Body of pancreas (tissue), 4 donors: ENCODE data around the gene GM2A. TPM values are rescaled to one million over a fixed set of nuclear protein-coding genes. Genes with fewer than 3 reads are reported as not detected.

Experiments used
- ATAC-seq: fragments of 150-250 bp; one replicate; pipeline ENCODE4 v1.9.1; 2016
- DNase-seq, 4 donors: peaks; one replicate each; pipeline ENCODE4 v3.0.0-alpha.2; 2019
- H3K27ac ChIP-seq, 4 donors: fragments of 200-600 bp; sonication (generic); 1 replicate in 3 of 4; 2 replicates in 1 of 4; pipeline versions ENCODE4 v1.5.1 to v1.6.1; 2016 to 2019; ENCODE audit warnings: mild to moderate bottlenecking in 1 of 4, mixed read lengths in 1 of 4, moderate library complexity in 1 of 4
- H3K27me3 ChIP-seq, 2 donors: fragments of 200-600 bp; sonication (generic); one replicate each; pipeline ENCODE4 v1.6.0; 2016; ENCODE audit warnings: mild to moderate bottlenecking in 1 of 2
- H3K36me3 ChIP-seq, 2 donors: fragments of 200-600 bp; sonication (generic); replicated peaks in 1 of 2; 2 replicates each; pipeline ENCODE4 v1.5.1; 2016; ENCODE audit warnings: low read depth in 2 of 2; ENCODE audit not compliant: insufficient read depth in 1 of 2
- H3K4me1 ChIP-seq: fragments of 200-600 bp; sonication (generic); one replicate; pipeline ENCODE4 v1.6.0; 2016
- H3K4me3 ChIP-seq, 2 donors: fragments of 200-600 bp; sonication (generic); 1 replicate in 1 of 2; 2 replicates in 1 of 2; pipeline ENCODE4 v1.5.1; 2016 to 2019
- H3K9me3 ChIP-seq, 3 donors: fragments of 200-600 bp; sonication (generic); 1 replicate in 2 of 3; 2 replicates in 1 of 3; pipeline ENCODE4 v1.5.1; 2016
- POLR2A ChIP-seq, 3 donors: fragments of 450-650 bp; IDR thresholded peaks; one replicate each; pipeline ENCODE4 v1.6.1; 2016; ENCODE audit warnings: antibody characterized with exemption in 3 of 3, mild to moderate bottlenecking in 2 of 3
- WGBS, 2 donors: methylation state at CpG; one replicate each; pipeline ENCODE4 v1.1.5; 2017; 5-methylcytosine and 5-hydroxymethylcytosine counted together
- intact Hi-C: fragments of 100-400 bp; cut with DNase I; formaldehyde crosslinking; loops from one replicate; pipeline ENCODE4 v1.15.1; 2023
- total RNA-seq, 2 donors: library from RNA; depleted of rRNA; stranded (reverse); fragments of >200 nt; gene quantifications; one replicate each; pipeline ENCODE4 v1.1.0, GENCODE V29; 2016
- TF ChIP-seq, protein P1 (sequence below), 7 experiments: fragments of 450-650 bp in 4 of 7; fragments of 200-600 bp in 3 of 7; sonication (generic) in 3 of 7; IDR thresholded peaks; one replicate each; pipeline ENCODE4 v1.5.1; 2016 to 2019; ENCODE audit warnings: antibody characterized with exemption in 7 of 7

GM2A gene
- total RNA-seq, 2 donors from 2014 or later = 8.9 to 17.9 TPM

DNA sequence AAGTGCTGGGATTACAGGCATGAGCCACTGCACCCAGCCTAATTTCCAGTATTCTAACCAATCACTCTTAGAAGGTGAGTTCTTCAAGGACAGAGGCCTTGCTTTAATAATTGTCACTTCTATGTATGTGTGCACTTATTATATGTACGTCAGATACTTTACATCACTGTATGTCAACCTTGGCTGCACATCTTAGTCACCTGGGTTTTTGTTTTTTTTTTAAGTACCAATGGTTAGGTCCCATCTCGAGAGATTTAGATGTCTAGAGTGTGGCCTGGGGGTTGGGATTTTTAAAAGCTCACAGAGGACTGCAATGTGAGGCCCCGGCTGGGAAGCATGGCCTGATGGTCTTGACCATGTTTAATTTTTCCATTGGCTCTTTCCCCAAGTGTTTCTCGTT lies 9.9 kb upstream of the GM2A start:
- H3K36me3 ChIP-seq = no peaks in the 10 kb centered on the region
- H3K27me3 ChIP-seq = no peaks in the 10 kb centered on the region
- peaks cover 1% of the 10 kb centered on the region for H3K4me1 ChIP-seq
- TF ChIP-seq POLR2A (IDR thresholded peaks at IDR 0.05) = no peak
- TF ChIP-seq, protein P1, sequence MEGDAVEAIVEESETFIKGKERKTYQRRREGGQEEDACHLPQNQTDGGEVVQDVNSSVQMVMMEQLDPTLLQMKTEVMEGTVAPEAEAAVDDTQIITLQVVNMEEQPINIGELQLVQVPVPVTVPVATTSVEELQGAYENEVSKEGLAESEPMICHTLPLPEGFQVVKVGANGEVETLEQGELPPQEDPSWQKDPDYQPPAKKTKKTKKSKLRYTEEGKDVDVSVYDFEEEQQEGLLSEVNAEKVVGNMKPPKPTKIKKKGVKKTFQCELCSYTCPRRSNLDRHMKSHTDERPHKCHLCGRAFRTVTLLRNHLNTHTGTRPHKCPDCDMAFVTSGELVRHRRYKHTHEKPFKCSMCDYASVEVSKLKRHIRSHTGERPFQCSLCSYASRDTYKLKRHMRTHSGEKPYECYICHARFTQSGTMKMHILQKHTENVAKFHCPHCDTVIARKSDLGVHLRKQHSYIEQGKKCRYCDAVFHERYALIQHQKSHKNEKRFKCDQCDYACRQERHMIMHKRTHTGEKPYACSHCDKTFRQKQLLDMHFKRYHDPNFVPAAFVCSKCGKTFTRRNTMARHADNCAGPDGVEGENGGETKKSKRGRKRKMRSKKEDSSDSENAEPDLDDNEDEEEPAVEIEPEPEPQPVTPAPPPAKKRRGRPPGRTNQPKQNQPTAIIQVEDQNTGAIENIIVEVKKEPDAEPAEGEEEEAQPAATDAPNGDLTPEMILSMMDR (IDR thresholded peaks at IDR 0.05) = no peak
- DNase-seq (no peak), ATAC-seq (no peak)
- 86 to 87% methylated on average over 4 of the region's 4 CpGs for WGBS, 2 donors
- no peak overlapping the region for H3K4me3 ChIP-seq
- H3K9me3 ChIP-seq = no peaks in the 10 kb centered on the region
- intact Hi-C loops = no loop called here
- no peak overlapping the region for H3K27ac ChIP-seq

DNA sequence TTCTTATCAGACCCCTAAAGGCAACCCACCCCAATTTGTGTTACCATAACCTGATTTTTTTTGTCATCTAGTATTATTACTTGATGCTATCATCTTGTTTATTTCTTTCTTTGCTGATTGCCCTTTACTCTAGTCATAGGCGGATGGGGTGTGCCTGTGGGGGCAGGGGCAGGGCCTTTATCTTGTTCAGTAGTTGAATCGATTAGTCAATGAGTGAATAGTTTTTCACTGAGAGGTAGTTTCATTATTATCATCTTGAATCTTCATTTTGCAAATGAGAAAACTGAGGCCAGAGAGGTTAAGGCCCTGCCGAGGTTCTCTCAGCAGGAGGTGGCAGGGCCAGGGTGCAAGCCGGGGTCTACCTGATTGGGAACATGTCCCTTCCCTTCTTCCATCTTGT lies 9.4 kb upstream of the GM2A start:
- intact Hi-C loops = no loop called here
- H3K27me3 ChIP-seq = no peaks in the 10 kb centered on the region
- H3K27ac ChIP-seq = no peak overlapping the region
- H3K9me3 ChIP-seq = no peaks in the 10 kb centered on the region
- DNase-seq (no peak), ATAC-seq (no peak)
- no peaks in the 10 kb centered on the region for H3K36me3 ChIP-seq
- peaks cover 5% of the 10 kb centered on the region for H3K4me1 ChIP-seq
- TF ChIP-seq POLR2A (IDR thresholded peaks at IDR 0.05) = no peak
- TF ChIP-seq, protein P1 (IDR thresholded peaks at IDR 0.05) = no peak
- no peak overlapping the region for H3K4me3 ChIP-seq
- WGBS, 2 donors = 83 to 86% methylated on average over 4 of the region's 4 CpGs

DNA sequence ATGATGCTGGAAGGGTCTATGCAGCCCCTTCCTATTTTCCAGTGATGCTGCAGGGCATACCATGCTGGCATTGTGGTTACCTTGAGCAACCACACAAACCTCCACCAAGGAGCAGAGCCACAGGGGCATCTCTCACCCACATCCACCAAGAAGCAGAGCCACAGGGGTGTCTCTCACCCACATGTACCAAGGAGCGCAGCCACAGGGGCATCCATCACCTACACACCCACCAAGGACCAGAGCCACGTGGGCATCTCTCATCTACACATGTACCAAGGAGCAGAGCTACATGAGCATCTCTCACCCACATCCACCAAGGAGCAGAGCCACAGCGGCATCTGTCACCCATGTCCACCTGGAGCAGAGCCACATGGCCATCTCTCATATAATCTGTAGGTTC lies 8.8 kb upstream of the GM2A start:
- no peaks in the 10 kb centered on the region for H3K9me3 ChIP-seq
- no peak for TF ChIP-seq POLR2A (IDR thresholded peaks at IDR 0.05)
- TF ChIP-seq, protein P1 (IDR thresholded peaks at IDR 0.05) = no peak
- intact Hi-C loops = no loop called here
- DNase-seq (no peak), ATAC-seq (no peak)
- H3K4me3 ChIP-seq = no peak overlapping the region
- H3K27me3 ChIP-seq = no peaks in the 10 kb centered on the region
- H3K27ac ChIP-seq = no peak overlapping the region
- 90% methylated on average over 2 to 3 of the region's 3 CpGs for WGBS, 2 donors
- H3K36me3 ChIP-seq = no peaks in the 10 kb centered on the region
- H3K4me1 ChIP-seq = peaks cover 11% of the 10 kb centered on the region

DNA sequence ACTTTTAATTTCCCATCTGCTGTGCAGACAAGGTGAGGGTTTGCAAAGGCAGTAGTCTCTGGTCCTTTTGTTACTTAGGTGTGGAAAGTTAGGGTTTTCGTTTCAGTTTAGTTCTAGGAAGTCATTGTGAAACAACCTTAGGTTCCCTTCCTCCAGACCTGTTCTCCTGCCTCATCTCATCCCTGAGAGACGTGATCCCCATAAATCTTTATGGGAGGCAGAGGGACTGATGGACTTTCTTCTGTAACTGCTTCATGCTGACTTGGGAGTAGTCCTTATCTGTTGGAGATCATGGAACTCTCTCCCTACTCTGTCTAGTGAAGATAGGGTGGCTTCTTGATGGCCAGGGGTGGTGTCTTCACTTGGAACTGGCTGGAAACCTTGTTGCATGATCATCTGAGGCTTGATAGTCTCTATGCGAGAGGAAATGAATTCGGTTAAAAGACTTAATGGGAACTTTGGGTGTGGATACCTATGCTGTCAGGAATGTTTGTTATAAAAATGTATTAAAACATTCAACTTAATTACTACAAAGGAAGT lies 7.2 kb upstream of the GM2A start:
- intact Hi-C loops = no loop called here
- 76 to 88% methylated on average over 4 of the region's 4 CpGs for WGBS, 2 donors
- Histone ChIP-seq H3K36me3 (no peaks in the 10 kb centered on the region), H3K4me1 (peaks cover 14% of the 10 kb centered on the region), H3K27me3 (no peaks in the 10 kb centered on the region), H3K4me3 (no peak overlapping the region), H3K27ac (no peak overlapping the region), H3K9me3 (no peaks in the 10 kb centered on the region)
- no peak for ATAC-seq
- TF ChIP-seq POLR2A (IDR thresholded peaks at IDR 0.05) = no peak
- TF ChIP-seq, protein P1 (IDR thresholded peaks at IDR 0.05) = no peak
- no peak for DNase-seq

DNA sequence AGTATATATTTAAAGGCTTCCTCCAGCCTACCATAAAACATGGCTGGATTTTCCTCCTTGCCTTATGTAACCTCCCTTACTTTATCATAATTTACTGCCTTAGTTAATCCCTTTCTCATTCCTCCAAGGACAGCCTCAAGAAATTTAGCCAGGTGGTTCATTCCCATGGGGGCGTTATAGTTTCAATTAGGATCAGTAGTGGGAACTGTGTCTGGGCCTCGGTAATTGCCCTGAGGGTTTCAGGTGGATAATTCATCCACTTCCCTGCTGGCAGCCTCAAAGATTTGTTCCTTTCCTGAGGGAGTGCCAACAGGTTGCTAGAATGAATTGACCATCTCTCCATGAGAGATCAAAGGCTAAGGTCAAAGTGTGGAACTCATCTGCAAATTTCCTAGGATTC lies 4.3 kb upstream of the GM2A start:
- ATAC-seq = no peak
- DNase-seq = peak in 3 of 4 donors; percentile 25 to 61 (median 44)
- Histone ChIP-seq H3K36me3 (no peaks in the 10 kb centered on the region), H3K9me3 (no peaks in the 10 kb centered on the region), H3K27me3 (no peaks in the 10 kb centered on the region), H3K27ac (peak overlapping the region in 3 of 4 donors; percentile 8 to 56 (median 44)), H3K4me3 (no peak overlapping the region), H3K4me1 (peaks cover 32% of the 10 kb centered on the region)
- intact Hi-C loops = no loop called here
- no peak for TF ChIP-seq POLR2A (IDR thresholded peaks at IDR 0.05)
- TF ChIP-seq, protein P1 (IDR thresholded peaks at IDR 0.05) = no peak
- 42 to 56% methylated on average over 2 of the region's 2 CpGs for WGBS, 2 donors
